Body of pancreas (tissue), 4 donors: Measurements from ENCODE around the gene OSBPL5. TPM values are rescaled to one million over a fixed set of nuclear protein-coding genes. Genes with fewer than 3 reads are reported as not detected.

ENCODE experiments used
- ATAC-seq: fragments of 150-250 bp; one replicate; pipeline ENCODE4 v1.9.1; 2016
- DNase-seq, 4 donors: peaks; one replicate each; pipeline ENCODE4 v3.0.0-alpha.2; 2019
- H3K27ac ChIP-seq, 4 donors: fragments of 200-600 bp; sonication (generic); 1 replicate in 3 of 4; 2 replicates in 1 of 4; pipeline versions ENCODE4 v1.5.1 to v1.6.1; 2016 to 2019; ENCODE audit warnings: mild to moderate bottlenecking in 1 of 4, mixed read lengths in 1 of 4, moderate library complexity in 1 of 4
- H3K27me3 ChIP-seq, 2 donors: fragments of 200-600 bp; sonication (generic); one replicate each; pipeline ENCODE4 v1.6.0; 2016; ENCODE audit warnings: mild to moderate bottlenecking in 1 of 2
- H3K36me3 ChIP-seq, 2 donors: fragments of 200-600 bp; sonication (generic); replicated peaks in 1 of 2; 2 replicates each; pipeline ENCODE4 v1.5.1; 2016; ENCODE audit warnings: low read depth in 2 of 2; ENCODE audit not compliant: insufficient read depth in 1 of 2
- H3K4me1 ChIP-seq: fragments of 200-600 bp; sonication (generic); one replicate; pipeline ENCODE4 v1.6.0; 2016
- H3K4me3 ChIP-seq, 2 donors: fragments of 200-600 bp; sonication (generic); 1 replicate in 1 of 2; 2 replicates in 1 of 2; pipeline ENCODE4 v1.5.1; 2016 to 2019
- H3K9me3 ChIP-seq, 3 donors: fragments of 200-600 bp; sonication (generic); 1 replicate in 2 of 3; 2 replicates in 1 of 3; pipeline ENCODE4 v1.5.1; 2016
- POLR2A ChIP-seq, 3 donors: fragments of 450-650 bp; IDR thresholded peaks; one replicate each; pipeline ENCODE4 v1.6.1; 2016; ENCODE audit warnings: antibody characterized with exemption in 3 of 3, mild to moderate bottlenecking in 2 of 3
- WGBS, 2 donors: methylation state at CpG; one replicate each; pipeline ENCODE4 v1.1.5; 2017; 5-methylcytosine and 5-hydroxymethylcytosine counted together
- intact Hi-C: fragments of 100-400 bp; cut with DNase I; formaldehyde crosslinking; loops from one replicate; pipeline ENCODE4 v1.15.1; 2023
- total RNA-seq, 2 donors: library from RNA; depleted of rRNA; stranded (reverse); fragments of >200 nt; gene quantifications; one replicate each; pipeline ENCODE4 v1.1.0, GENCODE V29; 2016
- TF ChIP-seq, protein P1 (sequence below), 7 experiments: fragments of 450-650 bp in 4 of 7; fragments of 200-600 bp in 3 of 7; sonication (generic) in 3 of 7; IDR thresholded peaks; one replicate each; pipeline ENCODE4 v1.5.1; 2016 to 2019; ENCODE audit warnings: antibody characterized with exemption in 7 of 7

Gene OSBPL5
- total RNA-seq, 2 donors from 2014 or later = 22.3 to 62.0 TPM

DNA sequence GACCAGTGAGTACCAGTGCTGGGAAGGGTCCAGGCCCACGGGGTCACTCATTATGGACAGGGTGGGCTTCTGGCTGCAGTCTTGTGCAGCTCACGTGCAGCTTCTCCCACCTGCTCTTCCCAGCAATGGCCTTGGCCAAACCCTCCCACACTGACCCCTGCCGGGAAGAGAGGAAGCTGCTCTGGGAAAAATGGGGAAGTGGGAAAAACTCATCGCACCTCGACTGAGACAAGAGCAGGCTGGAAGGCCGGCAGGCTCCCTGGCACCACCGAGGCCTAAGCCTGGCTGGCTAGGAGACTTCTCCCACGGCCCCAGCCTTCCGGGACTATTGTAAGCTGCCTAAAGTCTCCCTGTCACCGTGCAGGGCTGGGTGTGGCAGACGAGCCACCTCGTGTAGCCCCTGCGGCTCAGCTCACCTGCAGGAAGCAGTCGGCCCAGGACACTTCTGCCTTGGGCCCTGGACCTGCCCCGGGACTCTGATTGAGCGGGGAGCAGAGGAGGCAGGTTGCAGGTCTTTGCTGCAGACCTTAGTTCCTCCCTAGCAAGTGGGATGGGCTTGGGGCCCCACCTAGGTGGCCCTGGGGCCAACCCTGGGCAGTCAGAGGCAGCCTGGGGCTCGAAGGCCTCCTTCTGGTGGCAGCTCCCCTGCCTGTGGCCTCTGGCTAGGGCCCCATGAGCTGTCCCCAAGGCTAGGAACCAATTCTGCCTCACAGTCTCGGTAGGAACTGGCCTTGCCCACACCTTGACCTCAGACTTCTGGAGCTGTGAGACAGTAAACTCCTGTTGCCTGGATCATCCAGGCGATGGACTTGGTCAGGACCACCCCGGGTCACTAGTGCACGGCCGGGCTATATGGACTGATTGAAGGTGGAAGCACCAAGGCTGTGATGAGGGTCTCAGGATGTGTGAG lies 30.4 kb upstream of the OSBPL5 start:
- intact Hi-C loops = no loop called here
- H3K27me3 ChIP-seq = no peaks in the 10 kb centered on the region
- H3K9me3 ChIP-seq = no peaks in the 10 kb centered on the region
- no peaks in the 10 kb centered on the region for H3K4me1 ChIP-seq
- no peak for TF ChIP-seq POLR2A (IDR thresholded peaks at IDR 0.05)
- TF ChIP-seq, protein P1, sequence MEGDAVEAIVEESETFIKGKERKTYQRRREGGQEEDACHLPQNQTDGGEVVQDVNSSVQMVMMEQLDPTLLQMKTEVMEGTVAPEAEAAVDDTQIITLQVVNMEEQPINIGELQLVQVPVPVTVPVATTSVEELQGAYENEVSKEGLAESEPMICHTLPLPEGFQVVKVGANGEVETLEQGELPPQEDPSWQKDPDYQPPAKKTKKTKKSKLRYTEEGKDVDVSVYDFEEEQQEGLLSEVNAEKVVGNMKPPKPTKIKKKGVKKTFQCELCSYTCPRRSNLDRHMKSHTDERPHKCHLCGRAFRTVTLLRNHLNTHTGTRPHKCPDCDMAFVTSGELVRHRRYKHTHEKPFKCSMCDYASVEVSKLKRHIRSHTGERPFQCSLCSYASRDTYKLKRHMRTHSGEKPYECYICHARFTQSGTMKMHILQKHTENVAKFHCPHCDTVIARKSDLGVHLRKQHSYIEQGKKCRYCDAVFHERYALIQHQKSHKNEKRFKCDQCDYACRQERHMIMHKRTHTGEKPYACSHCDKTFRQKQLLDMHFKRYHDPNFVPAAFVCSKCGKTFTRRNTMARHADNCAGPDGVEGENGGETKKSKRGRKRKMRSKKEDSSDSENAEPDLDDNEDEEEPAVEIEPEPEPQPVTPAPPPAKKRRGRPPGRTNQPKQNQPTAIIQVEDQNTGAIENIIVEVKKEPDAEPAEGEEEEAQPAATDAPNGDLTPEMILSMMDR (IDR thresholded peaks at IDR 0.05) = peak in 4 of 7 experiments; percentile 9 to 34 (median 26)
- DNase-seq (no peak), ATAC-seq (no peak)
- no peak overlapping the region for H3K4me3 ChIP-seq
- H3K27ac ChIP-seq = no peak overlapping the region
- no peaks in the 10 kb centered on the region for H3K36me3 ChIP-seq
- WGBS, 2 donors = 50 to 68% methylated on average over 13 to 22 of the region's 22 CpGs

DNA sequence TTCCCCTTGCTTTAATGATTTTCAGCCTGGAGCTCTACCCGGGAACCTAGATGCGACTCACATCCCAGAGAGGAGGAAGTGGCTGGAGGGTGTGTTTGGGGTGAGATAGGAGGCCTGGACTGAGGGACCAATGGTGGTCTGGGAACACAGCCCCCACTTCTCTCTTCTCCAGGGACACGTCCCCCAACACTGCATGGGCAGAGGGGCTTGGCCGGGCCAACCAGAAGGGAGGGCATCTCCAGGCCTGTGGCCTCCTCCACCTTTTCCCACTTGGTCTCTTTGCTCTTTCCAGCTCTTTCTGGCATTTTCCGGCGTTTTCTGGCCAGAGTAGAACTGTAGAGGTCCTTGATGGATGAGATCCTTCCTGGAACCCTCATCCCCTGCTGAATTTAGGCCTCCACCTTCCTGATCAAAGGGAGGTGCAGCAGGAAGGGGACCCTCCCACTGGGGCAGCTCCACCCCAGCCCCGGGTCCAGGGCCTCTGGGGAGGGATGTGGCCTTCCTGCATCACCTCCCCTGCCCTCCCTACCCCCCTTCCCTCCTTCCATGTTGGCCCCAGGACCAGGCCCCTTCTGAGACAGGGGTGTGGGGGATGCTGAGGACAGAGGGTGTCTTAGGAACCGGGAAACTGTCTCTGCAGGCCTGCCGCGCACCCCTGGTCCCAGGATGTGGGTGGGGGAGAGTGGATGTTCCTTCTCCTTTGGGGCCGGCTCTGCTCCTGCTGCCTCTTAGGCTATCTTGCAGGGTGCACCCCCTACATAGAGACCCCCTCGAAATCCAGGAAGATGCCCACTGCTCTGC lies 29.1 kb upstream of the OSBPL5 start:
- H3K27ac ChIP-seq = no peak overlapping the region
- no peak for ATAC-seq
- H3K4me3 ChIP-seq = no peak overlapping the region
- H3K9me3 ChIP-seq = no peaks in the 10 kb centered on the region
- H3K4me1 ChIP-seq = no peaks in the 10 kb centered on the region
- no peak for TF ChIP-seq POLR2A (IDR thresholded peaks at IDR 0.05)
- TF ChIP-seq, protein P1 (IDR thresholded peaks at IDR 0.05) = no peak
- WGBS, 2 donors = 75% methylated on average over 10 to 12 of the region's 12 CpGs
- intact Hi-C loops = no loop called here
- no peak for DNase-seq
- no peaks in the 10 kb centered on the region for H3K36me3 ChIP-seq
- H3K27me3 ChIP-seq = no peaks in the 10 kb centered on the region

DNA sequence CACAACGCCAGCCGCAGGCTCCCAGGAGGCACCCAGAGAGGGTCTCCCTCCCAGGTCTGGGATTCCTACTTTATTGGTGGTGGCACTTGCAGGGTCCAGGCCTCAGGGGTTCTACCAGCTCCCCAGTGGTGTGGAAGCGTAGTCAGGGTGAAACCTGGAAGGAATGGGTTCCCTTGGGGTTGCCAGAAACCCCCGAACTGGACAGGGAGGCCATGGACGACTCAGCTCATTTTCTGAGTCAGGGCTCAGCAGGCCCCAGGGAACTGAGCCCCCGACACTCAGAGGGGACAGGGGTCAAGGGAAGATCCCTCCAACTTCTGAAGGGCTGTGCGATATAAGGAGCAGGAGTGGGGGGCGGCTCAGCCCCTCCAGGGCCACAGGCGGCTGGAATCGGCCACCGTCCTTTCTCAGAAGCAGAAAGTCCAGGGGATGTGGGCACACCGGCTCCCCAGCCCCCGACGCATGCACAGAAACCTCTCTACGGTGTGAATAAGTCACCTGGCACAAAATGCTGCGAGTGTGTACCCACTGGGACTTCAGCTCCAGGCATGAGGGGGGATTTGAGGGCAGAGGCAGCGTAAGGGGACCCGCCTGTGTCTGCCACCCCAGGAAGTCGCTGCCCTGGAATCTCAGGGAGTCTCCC lies 28.4 kb upstream of the OSBPL5 start:
- H3K27me3 ChIP-seq = no peaks in the 10 kb centered on the region
- intact Hi-C loops = no loop called here
- 80% methylated on average over 14 to 19 of the region's 19 CpGs for WGBS, 2 donors

DNA sequence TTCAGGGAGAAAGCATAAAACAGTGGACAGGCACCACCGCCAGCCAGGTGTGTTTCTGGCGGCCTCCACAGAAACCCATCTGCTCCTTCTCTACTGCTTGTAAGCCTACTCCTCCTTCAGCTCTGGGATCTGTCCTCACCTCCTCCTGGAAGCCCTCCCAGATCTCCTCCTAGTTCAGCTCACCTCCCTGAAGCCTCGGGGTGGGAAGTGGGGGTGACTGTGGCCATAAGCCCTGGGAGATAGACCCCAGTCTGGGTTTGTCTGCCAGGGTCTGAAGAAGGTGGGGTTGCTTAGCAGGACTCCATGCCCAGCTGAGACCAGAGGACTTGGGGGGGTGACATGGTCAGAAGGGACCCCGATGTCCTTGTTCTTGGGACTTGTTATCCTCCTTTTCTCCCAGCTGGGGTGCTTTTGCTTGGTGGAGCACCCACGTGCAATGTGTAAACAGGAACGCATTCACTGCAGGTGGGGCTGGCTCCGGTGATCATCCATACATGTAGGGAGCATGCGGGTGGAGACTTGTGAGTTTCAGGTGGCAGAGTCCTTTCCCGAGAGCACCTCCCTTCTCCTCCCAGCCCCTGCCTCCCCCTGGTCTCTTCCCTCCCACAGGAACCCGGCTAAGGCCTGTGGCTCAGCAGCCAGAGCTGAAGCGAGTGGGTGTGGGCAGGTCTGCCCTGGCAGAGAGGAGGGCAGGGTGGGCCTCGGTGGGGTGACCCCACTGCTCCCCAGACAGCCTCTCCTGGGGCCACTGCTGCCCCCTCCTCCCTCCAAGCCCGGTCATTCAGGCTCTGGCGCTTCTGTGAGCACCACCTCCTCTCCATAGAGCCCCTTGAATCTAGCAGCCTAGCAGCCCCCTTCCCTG lies 27.6 kb upstream of the OSBPL5 start:
- Histone ChIP-seq H3K27me3 (no peaks in the 10 kb centered on the region), H3K4me3 (no peak overlapping the region), H3K4me1 (no peaks in the 10 kb centered on the region), H3K36me3 (no peaks in the 10 kb centered on the region), H3K9me3 (no peaks in the 10 kb centered on the region), H3K27ac (no peak overlapping the region)
- 73 to 85% methylated on average over 8 to 14 of the region's 14 CpGs for WGBS, 2 donors
- ATAC-seq = no peak
- no peak for DNase-seq
- TF ChIP-seq, protein P1 (IDR thresholded peaks at IDR 0.05) = no peak
- no peak for TF ChIP-seq POLR2A (IDR thresholded peaks at IDR 0.05)
- intact Hi-C loops = no loop called here

More for the DNA sequence above, 28.4 kb upstream of the OSBPL5 start:
- DNase-seq = no peak
- no peaks in the 10 kb centered on the region for H3K9me3 ChIP-seq
- no peak overlapping the region for H3K4me3 ChIP-seq
- no peak for TF ChIP-seq POLR2A (IDR thresholded peaks at IDR 0.05)
- TF ChIP-seq, protein P1 (IDR thresholded peaks at IDR 0.05) = no peak
- H3K27ac ChIP-seq = no peak overlapping the region
- no peaks in the 10 kb centered on the region for H3K36me3 ChIP-seq
- H3K4me1 ChIP-seq = no peaks in the 10 kb centered on the region
- no peak for ATAC-seq
